ENCODE results near the gene NMD3. TPM values are rescaled to one million over a fixed set of nuclear protein-coding genes. Genes with fewer than 3 reads are reported as not detected.

Gene NMD3
- total and polyA plus RNA-seq, 2 of the 13 experiments (the other 11 are each of a cell fraction or from before 2014, with no cell fraction given), result 44.2 to 55.2 TPM

GRCh38 chr3:161220850-161221753 is at the start of gene NMD3 (continued):
- TF ChIP-seq THRA (CRISPR knock-in tag; IDR thresholded peaks at IDR 0.05; ENCODE audit: borderline replicate concordance) (peak; percentile 31), ZNF460 (CRISPR knock-in tag; IDR thresholded peaks at IDR 0.05; ENCODE audit: borderline replicate concordance) (no peak), YEATS2 (CRISPR knock-in tag; IDR thresholded peaks at IDR 0.05; ENCODE audit: borderline replicate concordance) (peak; percentile 84; the same call in 1 of the 2 replicates), ATRX (CRISPR knock-in tag; IDR thresholded peaks at IDR 0.05; ENCODE audit: borderline replicate concordance) (no peak), ZNF883 (CRISPR knock-in tag; IDR thresholded peaks at IDR 0.05; ENCODE audit: not compliant biosample characterization) (peak; percentile 63), ZNF839 (CRISPR knock-in tag; IDR thresholded peaks at IDR 0.05; ENCODE audit: borderline replicate concordance) (peak; percentile 77; the same call in 1 of the 2 replicates), GMEB1 (CRISPR knock-in tag; IDR thresholded peaks at IDR 0.05; ENCODE audit: borderline replicate concordance) (peak; percentile 52), PHF8 (CRISPR knock-in tag; IDR thresholded peaks at IDR 0.05) (peak; percentile 94), ZNF451 (CRISPR knock-in tag; IDR thresholded peaks at IDR 0.05) (no peak), SNAPC5 (CRISPR knock-in tag; IDR thresholded peaks at IDR 0.05; ENCODE audit: borderline replicate concordance) (no peak), ZNF382 (CRISPR knock-in tag; IDR thresholded peaks at IDR 0.05; ENCODE audit: borderline replicate concordance) (no peak)
- TF ChIP-seq, protein P1, sequence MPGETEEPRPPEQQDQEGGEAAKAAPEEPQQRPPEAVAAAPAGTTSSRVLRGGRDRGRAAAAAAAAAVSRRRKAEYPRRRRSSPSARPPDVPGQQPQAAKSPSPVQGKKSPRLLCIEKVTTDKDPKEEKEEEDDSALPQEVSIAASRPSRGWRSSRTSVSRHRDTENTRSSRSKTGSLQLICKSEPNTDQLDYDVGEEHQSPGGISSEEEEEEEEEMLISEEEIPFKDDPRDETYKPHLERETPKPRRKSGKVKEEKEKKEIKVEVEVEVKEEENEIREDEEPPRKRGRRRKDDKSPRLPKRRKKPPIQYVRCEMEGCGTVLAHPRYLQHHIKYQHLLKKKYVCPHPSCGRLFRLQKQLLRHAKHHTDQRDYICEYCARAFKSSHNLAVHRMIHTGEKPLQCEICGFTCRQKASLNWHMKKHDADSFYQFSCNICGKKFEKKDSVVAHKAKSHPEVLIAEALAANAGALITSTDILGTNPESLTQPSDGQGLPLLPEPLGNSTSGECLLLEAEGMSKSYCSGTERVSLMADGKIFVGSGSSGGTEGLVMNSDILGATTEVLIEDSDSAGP (CRISPR knock-in tag; IDR thresholded peaks at IDR 0.05; ENCODE audit: borderline replicate concordance), result peak; percentile 82; the same call in 1 of the 2 replicates
- TF ChIP-seq, protein P2, sequence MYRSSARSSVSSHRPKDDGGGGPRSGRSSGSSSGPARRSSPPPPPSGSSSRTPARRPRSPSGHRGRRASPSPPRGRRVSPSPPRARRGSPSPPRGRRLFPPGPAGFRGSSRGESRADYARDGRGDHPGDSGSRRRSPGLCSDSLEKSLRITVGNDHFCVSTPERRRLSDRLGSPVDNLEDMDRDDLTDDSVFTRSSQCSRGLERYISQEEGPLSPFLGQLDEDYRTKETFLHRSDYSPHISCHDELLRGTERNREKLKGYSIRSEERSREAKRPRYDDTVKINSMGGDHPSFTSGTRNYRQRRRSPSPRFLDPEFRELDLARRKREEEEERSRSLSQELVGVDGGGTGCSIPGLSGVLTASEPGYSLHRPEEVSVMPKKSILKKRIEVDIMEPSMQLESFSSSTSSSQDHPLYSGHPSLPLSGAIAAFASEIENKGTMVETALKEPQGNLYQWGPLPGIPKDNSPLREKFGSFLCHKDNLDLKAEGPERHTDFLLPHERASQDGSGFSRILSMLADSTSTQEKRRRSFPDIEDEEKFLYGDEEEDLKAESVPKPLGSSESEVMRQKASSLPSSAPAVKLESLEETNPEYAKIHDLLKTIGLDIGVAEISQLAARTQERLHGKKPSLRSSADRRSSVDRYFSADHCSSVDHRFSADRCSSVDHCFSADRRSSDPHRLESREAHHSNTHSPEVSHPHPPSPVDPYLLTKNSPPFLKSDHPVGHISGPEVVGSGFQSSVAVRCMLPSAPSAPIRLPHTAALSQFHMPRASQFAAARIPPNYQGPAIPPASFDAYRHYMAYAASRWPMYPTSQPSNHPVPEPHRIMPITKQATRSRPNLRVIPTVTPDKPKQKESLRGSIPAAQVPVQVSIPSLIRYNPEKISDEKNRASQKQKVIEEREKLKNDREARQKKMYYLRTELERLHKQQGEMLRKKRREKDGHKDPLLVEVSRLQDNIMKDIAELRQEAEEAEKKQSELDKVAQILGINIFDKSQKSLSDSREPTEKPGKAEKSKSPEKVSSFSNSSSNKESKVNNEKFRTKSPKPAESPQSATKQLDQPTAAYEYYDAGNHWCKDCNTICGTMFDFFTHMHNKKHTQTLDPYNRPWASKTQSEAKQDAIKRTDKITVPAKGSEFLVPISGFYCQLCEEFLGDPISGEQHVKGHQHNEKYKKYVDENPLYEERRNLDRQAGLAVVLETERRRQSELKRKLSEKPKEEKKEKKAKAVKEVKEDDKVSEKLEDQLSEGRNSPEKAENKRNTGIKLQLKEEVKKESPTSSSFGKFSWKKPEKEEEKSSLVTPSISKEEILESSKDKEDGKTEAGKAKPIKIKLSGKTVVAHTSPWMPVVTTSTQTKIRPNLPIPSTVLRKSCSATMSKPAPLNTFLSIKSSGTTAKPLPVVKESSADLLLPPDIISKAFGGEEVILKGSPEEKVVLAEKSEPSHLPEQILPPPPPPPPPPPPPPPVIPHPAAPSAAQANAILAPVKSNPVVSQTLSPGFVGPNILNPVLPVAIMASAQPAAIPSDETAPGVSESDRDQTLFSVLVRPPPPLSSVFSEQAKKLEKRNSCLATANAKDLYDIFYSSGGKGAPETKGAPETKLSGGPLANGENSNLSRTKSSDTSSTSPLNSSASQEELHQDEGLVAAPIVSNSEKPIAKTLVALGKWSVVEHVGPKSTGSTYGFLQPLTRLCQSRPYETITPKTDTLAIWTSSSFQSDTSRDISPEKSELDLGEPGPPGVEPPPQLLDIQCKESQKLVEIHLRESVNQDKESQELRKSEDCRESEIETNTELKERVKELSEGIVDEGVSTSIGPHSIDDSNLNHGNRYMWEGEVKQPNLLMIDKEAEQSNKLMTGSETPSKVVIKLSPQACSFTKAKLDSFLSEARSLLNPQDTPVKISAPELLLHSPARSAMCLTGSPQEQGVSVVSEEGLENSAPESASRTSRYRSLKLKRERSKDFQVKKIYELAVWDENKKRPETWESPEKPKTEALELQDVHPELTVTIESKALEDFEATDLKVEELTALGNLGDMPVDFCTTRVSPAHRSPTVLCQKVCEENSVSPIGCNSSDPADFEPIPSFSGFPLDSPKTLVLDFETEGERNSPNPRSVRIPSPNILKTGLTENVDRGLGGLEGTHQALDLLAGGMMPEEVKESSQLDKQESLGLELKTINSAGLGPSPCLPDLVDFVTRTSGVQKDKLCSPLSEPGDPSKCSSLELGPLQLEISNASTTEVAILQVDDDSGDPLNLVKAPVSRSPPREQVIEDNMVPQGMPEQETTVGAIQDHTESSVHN (CRISPR knock-in tag; IDR thresholded peaks at IDR 0.05), result no peak
